HL-60/S4 (cell line): ENCODE data around the gene ZNF117.
"Not testable (repeated sequence)": the region's sequence is repeated elsewhere in the genome, so short reads cannot be mapped to it uniquely, and the experiment has no call there.

Experiments used
- in situ Hi-C: fragments of 300-500 bp; cut with MboI; formaldehyde crosslinking; loops from 2 replicates; pipeline ENCODE4 v1.14.3; 2022; ENCODE audit warnings: low sequenced_read_pairs

ZNF117 gene

GRCh38 chr7:64997164-64997908 is 6.5 kb upstream of the ZNF117 start:
- in situ Hi-C loops: no loop called here

- in situ Hi-C loops: no loop called here
Observed at GRCh38 chr7:64996305-64996704, 5.5 kb upstream of the ZNF117 start.

DNA sequence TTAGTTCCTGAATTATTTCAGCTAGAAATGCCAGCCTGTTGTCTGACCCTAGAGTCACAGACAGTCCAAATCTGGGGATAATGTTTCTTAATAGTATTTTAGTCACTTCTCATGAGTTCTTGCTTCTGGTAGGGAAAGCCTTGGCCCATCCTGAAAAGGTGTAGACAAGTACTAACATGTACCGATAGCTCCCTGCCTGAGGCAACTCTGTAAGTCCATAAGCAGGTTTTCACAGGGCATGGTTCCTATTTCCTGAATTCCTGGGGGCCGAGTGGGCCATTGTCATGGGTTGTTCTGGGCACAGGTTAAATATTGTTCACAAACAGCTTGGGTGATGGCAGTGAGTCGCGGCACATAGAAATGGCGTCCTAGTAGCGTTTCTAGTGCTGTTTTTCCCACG is 3.1 kb upstream of the ZNF117 start:
- in situ Hi-C loops: no loop called here

DNA sequence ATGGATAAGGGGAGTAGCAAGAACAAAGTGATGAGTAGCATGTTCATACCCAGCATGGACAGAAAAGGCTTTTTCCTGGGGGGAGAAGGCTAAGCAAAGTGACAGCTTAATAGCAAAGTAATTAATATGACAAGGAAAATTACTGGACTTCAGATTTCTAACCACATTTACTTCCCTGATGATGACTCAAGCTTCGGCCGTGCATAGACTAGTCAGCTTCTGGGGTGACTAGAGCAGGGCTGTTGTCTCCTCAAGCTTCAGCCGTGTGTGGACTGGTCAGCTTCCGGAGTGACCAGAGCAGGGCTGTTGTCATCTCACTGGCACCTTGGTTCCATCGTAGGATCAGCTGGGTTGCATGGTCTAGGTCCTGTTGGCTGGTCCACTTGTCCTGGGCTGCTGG is 2.1 kb upstream of the ZNF117 start:
- in situ Hi-C loops: no loop called here

DNA sequence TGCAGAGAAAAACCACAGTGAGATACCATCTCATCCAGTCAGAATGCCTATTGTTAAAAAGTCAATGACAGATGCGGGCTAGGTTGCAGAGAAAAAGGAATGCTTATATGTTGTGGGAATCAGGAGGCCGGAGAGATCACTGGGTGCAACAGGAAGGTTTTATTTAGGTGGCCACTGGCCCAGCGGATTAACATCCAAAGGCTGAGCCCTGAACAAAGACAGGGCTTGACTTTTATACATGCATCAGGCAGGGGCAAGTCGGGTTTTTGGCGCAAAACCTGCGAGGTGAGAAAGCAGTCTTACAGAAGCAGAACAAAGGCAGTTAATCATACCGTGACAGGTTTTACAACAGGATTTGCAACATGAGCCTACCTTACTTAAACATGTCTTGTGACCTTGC is 620 bp downstream of the ZNF117 start:
- in situ Hi-C loops: no loop called here

GRCh38 chr7:64978497-64979203 is 12.2 kb downstream of the ZNF117 start:
- in situ Hi-C loops: no loop called here

DNA sequence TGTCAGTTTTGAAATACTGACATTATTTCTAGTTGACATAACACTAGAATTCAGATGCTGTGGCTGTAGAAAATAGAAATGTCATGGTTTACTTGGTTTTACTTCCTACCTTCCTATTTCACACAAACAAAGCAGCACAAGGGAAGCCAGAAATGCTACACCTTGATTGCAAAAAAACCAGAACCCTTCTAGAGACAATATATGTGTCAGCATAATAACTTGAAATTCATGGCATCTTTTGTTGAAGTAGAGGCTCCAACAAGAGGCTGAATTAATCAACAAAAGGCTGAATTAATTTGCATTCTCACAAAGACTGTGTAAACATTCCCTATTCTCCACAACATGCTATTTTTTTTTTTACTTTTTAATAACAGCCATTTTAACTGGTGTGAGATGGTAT is 25.2 kb downstream of the ZNF117 start:
- in situ Hi-C loops: no loop called here

- in situ Hi-C loops: no loop called here
Observed at GRCh38 chr7:64959072-64959747, 31.6 kb downstream of the ZNF117 start.

DNA sequence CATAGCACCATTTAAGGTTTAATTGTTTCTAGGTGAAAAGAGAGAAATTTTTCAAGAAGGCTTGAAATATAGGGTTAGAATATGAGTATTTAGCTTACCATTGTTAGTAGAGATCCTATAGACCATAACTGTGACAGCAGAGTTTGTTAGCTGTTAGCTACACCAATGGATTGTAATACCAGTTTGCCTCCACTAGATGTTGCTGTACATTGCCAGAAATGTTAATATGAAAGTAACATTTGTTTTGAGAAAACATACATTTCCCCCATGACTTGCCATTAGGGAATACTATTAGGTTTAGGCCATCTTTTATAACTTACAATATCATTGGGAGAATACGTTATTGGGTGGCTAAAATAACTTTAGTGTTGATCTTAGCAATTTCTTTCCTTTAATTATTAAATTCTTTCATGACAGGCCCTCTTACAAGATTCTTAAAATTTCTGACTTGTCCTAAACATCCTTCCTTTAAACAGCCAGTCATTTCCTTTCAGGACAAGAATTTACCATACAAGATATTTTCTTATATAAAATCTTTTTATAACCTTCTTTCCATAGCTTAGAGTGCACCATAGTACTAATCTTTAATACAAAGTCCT is 39.5 kb downstream of the ZNF117 start:
- in situ Hi-C loops: no loop called here

- in situ Hi-C loops: not testable (repeated sequence)
Observed at GRCh38 chr7:64950673-64951072, 40.2 kb downstream of the ZNF117 start.

DNA sequence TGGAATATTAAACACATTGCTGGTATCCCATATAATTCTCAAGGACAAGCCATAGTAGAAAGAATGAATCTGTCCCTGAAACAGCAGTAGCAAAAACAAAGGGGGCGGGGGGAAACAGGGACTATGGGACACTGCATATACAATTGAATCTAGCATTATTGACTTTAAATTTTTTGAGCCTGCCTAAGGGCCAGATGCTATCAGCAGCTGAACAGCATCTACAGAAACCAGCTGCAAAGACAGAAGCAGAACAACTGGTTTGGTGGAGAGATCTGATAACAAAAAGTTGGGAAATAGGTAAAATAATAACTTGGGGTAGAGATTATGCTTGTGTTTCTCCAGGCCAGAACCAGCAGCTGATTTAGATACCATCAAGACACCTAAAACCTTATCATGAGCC is 42.1 kb downstream of the ZNF117 start:
- in situ Hi-C loops: not testable (repeated sequence)

DNA sequence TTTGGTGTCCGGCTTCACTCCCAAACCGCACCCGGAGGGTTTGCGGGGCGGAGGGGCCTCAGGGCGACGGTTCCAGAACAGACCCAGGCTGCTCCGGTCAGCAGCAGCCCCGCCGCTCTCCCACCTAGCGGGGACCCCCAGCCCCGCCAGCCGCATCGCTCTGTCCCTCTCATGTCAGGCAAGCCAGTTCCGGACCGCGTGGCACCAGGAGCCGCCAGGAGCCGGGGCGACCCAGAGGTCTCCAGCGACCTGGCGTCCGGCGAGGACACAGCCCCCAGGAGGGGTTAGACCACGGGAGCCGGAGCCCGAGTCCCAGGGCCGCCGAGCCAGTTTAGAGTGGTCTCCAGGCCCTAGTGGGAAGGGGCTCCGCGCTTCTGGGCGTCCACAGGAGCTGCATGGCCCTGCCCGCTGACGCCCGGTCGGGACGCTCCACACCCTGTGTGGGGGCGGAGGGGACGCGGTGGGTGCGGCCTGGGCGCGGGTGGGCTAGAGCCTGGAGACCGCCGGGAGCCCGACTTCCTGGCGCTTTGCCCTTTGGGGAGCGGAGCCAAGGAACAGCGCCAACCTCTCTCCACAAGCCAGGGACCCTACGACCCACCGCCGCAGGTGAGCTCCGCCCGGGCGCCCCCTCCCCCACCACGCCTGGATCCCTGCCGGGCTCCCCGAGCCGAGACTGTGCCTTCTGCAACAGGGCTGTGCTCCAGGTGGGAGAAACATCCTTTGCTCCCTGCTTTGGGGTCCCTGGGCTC is 43.4 kb downstream of the ZNF117 start:
- in situ Hi-C loops: no loop called here

DNA sequence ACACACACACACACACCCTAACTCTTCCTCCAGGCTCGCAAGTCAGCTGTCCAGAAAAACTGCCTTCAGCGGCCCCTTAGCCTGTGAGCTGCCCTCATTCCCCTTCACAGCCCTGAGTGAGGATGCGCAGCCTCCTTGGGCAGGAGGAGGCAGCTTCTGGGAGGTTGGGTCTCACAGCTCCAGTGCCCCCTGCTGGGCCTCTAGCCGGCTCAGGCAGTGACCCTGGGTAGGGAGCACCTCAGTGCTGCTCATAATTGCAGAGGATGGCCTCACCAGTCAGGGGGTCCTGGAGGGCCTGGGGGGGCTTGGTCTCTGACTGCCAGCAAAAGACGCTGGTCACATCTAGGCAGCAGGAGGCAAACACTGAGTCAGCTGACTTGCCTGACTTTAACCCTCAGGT is 44.1 kb downstream of the ZNF117 start:
- in situ Hi-C loops: no loop called here

GRCh38 chr7:64945503-64946175 is 45.2 kb downstream of the ZNF117 start:
- in situ Hi-C loops: no loop called here

DNA sequence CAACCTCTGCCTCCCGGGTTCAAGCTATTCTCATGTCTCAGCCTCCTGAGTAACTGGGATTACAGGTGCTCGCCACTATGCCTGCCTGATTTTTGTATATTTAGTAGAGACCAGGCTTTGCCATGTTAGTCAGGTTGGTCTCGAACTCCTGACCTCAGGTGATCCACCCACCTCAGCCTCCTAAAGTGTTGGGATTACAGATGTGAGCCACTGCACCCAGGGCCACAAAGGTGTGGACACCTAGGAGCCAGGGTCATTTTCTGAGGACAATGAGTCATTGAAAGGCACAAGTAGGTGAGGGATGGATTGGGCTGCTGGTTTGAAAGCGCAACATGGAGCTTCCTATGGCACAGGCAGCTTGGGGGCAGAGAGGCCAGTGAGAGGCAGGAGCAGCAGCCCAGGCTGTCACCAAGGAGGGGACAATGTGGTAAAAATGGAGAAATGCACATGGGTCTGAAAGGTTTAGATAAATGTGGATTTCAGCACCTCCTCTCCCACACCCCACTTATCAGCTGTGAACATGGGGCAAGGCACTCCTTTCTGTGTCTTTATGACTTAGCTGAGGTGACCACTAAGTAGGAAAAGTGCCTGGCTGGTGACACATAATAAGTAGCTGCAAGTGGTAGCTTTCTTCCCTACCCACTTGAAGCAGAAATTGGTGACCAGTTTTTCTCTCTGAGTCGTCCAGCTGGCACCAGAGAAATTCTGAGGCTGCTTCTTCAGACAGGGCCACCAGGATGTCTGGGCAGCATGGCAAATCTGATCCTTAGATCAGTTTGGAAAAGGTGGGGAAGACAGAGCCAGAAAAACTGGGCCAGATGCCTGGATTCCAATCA is 46.0 kb downstream of the ZNF117 start:
- in situ Hi-C loops: not testable (repeated sequence)

DNA sequence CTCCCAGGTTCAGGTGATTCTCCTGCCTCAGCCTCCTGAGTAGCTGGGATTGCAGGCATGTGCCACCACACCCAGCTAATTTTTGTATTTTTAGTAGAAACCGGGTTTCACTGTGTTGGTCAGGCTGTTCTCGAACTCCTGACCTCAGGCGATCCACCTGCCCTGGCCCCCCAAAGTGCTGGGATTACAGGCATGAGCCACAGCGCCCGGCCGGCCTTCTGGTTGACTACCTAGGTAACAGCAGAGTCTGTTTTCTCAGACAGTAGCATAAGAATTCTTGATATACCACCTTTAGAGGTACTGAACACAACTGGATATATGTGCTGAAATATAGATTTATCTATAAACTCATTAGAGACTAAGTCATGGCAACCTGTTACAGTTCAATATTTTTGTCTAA is 50.8 kb downstream of the ZNF117 start:
- in situ Hi-C loops: not testable (repeated sequence)

DNA sequence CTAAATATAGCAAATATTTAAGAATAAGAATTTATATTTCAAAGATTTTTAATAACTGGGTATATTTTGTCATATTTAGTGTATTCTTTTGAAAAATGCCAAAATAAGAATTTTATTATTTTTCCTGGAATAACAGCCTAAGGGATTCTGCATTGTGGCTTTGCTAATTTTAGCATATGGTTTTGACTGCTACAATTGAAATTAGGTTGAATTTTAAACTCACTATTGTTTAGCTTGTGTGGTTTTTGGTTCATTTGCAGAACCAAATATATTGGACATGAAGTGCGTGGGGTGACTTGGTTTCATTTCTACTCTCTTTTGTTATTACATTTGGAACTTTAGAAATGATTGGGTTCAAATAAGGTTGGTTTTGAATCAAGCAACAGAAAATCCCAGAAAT is 52.3 kb downstream of the ZNF117 start:
- in situ Hi-C loops: no loop called here

DNA sequence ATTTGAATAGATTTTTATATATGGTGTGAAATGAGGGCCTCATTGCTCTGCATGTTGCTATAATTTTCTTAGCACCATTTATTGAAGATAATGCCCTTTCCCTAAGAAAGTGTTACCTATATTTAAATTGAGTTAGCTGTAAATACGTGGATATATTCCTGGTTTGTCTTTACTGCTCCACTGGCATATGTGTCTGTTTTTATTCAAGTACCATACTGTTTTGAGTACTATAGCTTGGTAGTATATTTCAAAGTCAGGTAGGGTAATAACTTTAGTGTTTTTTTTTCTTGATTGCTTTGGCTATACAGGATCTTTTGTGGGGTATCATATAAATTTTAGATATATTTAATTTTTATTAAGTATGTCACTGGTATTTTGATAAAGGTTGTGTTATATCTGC is 56.4 kb downstream of the ZNF117 start:
- in situ Hi-C loops: no loop called here
